GM12891 (cell line): ENCODE measurements around the gene SLX4IP.

Experiments
- PAX5 ChIP-seq: IDR thresholded peaks from 2 replicates; pipeline ENCODE4 v1.6.1; 2011; ENCODE audit warnings: low read length, moderate library complexity, mild to moderate bottlenecking; ENCODE audit not compliant: insufficient read depth, severe bottlenecking
- POLR2A ChIP-seq: IDR thresholded peaks from 2 replicates; pipeline ENCODE4 v1.6.1; 2011; ENCODE audit warnings: low read depth, low read length, control low read depth
- POLR2AphosphoS5 ChIP-seq: IDR thresholded peaks from 2 replicates; pipeline ENCODE4 v1.6.1; 2011; ENCODE audit warnings: low read depth, low read length, control low read depth
- POU2F2 ChIP-seq: IDR thresholded peaks from 2 replicates; pipeline ENCODE4 v1.6.1; 2011; ENCODE audit warnings: low read depth, mild to moderate bottlenecking, control low read depth, low read length, moderate library complexity
- SPI1 ChIP-seq: IDR thresholded peaks from 2 replicates; pipeline ENCODE4 v1.6.1; 2011; ENCODE audit warnings: low read depth, low read length, control low read depth
- TAF1 ChIP-seq: IDR thresholded peaks from 2 replicates; pipeline ENCODE4 v1.6.1; 2011; ENCODE audit warnings: low read depth, low read length, control low read depth

GRCh38 chr20:10505827-10506226 is 70.7 kb downstream of the SLX4IP start:
- TF ChIP-seq POLR2A: no peak
- TF ChIP-seq POLR2AphosphoS5: no peak
- no peak for TF ChIP-seq TAF1
- no peak for TF ChIP-seq SPI1
- TF ChIP-seq PAX5: no peak
- no peak for TF ChIP-seq POU2F2
